GM15510 (cell line): ENCODE data around the gene POLRMT.

Experiments
- POLR2A ChIP-seq: IDR thresholded peaks from 3 replicates; pipeline ENCODE4 v1.6.1; 2011; ENCODE audit warnings: borderline replicate concordance; ENCODE audit not compliant: insufficient read length; ENCODE audit errors: extremely low read depth

The POLRMT gene

DNA sequence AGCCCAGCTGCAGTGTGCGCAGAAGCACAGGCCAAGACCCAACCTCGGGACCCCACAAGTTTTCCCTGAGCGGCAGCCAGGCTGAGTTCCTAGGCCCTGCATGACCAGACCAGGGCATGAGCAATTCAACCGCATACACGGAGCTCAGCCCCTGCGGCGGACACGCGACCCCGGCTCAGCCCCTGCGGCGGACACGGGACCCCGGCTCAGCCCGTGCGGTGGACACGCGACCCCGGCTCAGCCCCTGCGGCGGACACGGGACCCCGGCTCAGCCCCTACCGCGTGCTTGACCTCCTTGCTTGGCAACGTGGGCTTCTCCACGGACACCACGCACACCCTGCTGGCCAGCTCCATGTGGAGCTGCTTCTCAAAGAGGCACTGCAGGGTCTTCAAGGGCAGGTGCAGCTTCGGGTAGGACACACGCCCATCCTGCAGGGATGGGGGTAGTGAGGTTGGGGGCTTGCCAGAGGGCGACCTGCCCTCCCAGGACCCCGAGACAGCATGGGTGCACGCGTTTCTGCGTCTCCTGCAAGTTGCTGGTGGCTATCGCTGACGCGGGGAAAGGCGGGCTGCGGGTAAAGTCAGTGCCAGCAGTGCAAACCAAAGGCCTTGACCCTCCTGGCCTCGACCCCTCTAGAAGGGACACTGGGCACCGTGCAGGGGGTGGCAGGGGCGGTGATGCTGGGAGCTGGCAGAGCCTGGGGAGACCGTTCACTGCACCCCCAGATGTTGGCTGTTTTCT, 10.0 kb downstream of the POLRMT start:
- no peak for TF ChIP-seq POLR2A

DNA sequence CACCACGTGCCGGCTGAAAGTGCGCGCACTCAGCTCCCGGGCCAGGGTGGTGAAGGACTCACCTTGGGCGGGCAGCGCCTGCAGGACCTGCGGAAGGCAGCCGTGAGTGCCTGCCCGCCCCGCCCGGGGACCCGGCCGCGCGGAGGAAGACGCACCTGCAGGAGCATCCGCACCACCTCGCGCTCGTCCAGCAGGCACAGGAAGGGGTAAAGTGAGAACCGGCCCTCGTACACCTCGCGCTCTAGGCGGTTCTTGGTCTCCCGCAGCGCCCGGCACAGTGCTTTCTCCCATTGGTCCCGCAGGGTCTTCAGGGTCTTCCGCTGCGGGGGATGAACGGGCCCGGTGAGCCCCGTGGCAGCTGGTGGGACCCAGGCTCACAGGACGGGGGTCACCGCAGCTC, 10.7 kb downstream of the POLRMT start:
- no peak for TF ChIP-seq POLR2A

DNA sequence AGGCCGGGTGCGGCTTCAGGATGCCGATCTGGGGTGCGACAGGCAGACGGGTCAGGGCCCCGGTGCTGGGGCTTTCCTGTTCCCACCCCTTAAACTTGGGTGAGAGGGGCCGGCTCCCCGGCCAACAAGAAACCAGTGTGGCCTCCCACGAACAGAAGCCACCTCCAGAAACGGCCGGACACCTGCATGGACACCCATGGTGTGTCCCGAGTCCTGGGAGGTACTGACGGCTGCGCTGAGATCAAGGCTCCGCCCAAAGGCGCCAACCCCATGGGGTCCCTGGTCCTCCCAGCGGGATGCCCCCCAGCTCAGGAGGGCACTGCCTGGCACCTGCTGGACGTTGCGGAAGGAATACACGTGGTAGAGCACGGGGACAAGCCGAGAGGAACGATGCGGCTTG, 11.5 kb downstream of the POLRMT start:
- TF ChIP-seq POLR2A: no peak

DNA sequence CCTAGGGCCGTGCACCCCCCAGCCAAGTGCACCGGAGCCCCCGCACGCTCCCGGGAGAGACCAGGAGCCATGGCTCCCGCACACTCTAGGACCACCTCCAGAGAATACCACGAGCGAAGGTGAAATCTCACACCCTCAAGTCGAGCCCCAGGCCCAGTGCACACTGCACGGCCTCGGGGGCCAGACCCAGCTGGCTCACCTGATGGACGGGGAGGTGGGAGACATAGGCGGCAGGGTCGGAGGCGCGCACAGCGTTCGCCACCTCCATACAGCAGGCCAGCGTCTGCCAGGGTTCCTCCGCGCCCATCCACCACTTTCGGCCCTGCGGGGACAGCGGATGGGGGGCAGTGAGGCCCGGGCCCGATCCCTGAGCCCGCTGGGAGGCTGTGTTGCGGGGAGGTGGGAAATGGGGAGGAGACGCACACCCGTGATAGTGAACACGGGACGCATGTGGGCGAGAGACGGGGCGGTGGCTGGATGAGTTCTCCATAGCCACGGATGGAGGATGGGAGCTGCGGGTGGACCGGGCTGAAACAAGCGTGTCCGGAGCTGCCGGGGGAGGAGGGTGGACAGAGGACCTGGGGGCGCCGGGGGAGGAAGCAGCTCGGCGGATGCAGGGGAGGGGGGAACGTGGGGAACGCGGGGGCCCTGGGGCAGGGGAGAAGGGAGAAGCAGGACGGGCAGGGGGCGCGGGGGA, 13.0 kb downstream of the POLRMT start:
- no peak for TF ChIP-seq POLR2A

DNA sequence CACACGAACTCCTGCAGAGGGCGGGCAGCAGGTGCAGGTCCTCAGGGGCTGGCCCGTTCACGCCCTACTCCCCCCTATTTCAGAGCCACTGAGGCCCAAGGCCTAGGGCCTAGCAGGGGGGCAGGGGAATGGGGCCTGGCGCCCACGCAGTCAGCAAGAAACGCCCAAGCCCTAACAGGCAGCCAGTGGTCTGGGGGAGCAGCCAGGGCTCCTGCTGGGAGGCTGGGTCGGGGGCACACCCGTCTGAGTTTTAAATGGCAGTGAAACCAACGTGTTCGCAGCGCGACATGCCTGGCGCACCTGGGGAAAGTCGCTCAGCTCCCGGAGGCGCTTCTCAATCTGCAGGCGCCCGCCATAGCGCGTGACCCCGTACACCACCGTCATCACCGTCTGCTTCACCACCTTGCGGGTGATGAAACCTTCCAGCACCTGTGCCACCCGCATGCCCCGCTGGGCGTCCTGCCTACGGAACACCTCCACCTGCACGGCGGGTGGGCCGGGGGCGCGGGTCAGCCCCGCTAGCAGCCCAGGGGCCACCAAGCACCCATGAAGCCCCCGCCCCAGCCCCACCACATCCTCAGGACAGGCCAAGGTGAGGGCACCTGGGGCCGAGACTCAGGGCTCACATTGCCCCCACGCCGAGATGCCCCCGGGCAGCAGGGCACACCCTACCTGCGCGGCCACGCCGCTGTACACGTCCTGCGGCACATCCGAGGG, 13.9 kb downstream of the POLRMT start:
- TF ChIP-seq POLR2A: no peak

DNA sequence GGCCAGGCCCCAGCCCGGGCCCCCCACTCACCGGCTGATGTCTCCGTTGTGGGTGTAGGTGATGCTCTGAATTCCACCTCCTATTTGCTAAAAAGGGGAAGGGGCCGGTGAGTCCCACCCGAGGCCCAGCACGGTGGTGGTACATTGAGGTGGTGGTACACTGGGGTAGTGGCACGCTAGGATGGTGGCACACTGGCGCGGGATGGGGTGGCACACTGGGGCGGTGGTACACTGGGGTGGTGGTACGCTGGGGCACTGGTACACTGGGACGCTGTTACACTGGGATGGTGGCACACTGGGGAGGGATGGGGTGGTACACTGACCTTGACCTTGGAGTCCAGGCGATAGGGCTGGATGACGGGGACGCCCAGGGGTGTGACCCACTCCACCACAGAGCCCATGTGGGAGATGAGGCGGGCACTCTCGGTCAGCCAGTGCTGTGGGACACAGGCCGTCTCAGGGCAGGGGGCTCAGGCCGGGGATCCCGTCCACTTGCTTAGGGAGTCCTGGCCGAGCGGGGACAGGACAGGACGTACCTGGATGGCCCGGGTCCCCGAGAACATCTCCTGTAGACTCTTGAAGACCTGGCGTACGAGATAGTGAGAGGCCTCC, 14.6 kb downstream of the POLRMT start:
- TF ChIP-seq POLR2A: no peak

DNA sequence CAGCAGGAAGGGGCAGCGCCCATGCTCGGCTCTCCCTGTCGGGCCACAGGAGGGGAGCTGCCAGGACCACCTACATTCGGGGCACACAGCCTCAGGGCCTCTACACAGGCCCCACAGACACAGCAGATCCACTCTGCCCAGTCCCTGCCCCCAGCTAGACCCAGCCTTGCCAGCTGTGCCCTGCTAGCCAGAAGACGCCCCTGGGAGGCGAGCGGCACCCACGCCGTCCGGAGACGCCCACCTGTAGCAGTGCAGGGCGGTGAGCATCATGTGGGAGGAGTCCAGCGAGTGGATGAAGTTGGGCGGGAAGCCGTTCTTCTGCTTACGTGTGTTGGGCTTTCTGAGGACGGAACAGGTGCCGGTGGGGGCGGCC, 15.1 kb downstream of the POLRMT start:
- TF ChIP-seq POLR2A: no peak

DNA sequence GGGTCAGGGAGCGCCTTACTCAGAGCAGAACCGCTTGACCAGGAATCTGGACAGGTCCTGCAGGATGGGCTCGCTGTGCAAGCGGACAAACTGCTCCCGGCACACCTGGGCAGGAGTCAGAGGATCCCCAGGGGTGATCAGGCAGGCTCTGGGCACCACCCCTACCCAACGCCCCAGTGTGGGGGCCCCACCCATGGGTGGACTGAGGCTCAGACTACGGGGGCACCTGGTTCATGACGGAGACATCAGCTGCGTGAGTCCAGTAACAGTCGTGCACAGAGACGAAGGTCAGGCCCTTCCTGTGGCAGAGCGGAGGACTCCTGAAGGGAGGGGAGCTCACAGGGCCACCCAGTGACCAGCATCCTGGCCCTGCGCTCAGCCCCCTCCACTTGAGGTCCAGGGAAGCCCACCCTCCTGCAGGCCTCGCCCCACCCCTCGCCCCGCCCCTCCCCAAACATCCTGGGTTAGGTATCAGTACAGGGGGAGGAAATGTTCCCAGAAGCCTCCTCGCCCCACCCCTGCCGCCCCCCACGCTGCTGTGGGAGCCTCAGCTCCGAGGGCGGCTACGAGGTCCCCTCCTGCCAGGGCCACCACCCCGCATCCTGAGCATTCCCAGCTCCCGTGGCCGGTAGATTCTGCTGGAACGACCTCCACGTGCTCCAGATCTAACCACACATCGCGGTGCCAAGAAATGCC, 15.6 kb downstream of the POLRMT start:
- no peak for TF ChIP-seq POLR2A

DNA sequence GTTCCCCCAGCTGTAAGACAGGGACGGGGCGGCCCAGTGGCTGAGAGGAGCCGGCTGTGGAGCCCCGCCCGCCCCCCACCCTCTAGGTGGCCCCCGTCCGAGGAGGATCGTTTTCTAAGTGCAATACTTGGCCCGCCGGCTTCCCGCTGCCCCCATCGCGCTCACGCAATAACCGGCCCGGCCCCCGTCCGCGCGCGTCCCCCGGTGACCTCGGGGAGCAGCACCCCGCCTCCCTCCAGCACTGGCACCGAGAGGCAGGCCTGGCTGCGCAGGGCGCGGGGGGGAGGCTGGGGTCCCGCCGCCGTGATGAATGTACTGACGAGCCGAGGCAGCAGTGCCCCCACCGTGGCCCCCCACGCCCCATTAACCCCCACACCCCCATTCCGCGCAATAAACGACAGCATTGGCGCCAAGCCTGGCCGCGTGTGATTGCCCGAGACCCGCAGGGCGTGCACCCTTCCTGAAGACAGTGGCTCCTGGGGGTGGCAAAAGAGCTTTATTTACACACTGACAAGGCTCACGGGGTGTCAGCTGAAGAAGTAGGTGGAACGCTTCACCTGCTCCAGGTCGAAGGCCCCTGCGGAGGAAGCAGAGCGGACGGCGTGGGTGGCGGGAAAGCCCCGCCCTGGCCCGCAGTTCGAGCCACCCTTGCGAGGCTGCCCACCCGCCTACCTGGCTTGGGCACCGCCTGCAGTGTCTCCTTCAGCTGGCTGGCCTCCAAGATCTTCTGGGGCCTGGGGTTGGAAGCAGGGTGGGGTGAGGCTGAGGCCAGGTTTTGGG, 16.4 kb downstream of the POLRMT start:
- TF ChIP-seq POLR2A: no peak

DNA sequence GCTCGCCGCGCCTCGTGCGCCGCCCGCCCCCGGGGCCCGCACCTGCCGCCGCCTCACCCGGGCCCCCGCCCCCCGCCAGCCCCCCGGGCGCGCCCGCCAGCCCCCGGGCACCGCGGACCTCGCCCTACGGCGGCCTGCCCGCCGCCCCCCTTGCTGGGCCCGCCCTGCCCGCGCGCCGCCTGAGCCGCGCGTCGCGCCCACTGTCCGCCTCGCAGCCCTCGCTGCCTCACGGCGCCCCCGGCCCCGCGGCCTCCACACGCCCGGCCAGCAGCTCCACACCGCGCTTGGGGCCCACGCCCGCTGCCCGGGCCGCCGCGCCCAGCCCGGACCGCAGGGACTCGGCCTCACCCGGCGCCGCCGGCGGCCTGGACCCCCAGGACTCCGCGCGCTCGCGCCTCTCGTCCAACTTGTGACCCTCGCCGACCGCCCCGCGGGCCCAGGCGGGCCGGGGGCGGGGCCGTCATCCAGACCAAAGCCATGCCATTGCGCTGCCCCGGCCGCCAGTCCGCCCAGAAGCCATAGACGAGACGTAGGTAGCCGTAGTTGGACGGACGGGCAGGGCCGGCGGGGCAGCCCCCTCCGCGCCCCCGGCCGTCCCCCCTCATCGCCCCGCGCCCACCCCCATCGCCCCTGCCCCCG, 17.2 kb downstream of the POLRMT start:
- no peak for TF ChIP-seq POLR2A

DNA sequence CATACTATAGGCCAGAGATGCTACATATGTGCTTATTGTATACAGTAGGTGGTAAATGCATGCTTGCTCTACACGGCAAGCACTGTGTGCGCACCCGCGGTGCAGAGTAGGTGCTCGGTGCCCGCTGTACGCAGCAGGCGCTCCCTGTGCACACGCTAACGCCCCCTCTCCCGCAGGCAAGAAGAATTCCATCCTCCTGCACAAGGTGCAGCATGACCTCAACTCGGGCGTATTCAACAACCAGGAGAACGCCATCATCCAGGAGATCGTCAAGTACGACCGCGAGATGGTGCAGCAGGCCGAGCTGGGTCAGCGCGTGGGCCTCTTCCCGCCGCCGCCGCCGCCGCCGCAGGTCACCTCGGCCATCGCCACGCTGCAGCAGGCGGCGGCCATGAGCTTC, 17.7 kb downstream of the POLRMT start:
- no peak for TF ChIP-seq POLR2A

DNA sequence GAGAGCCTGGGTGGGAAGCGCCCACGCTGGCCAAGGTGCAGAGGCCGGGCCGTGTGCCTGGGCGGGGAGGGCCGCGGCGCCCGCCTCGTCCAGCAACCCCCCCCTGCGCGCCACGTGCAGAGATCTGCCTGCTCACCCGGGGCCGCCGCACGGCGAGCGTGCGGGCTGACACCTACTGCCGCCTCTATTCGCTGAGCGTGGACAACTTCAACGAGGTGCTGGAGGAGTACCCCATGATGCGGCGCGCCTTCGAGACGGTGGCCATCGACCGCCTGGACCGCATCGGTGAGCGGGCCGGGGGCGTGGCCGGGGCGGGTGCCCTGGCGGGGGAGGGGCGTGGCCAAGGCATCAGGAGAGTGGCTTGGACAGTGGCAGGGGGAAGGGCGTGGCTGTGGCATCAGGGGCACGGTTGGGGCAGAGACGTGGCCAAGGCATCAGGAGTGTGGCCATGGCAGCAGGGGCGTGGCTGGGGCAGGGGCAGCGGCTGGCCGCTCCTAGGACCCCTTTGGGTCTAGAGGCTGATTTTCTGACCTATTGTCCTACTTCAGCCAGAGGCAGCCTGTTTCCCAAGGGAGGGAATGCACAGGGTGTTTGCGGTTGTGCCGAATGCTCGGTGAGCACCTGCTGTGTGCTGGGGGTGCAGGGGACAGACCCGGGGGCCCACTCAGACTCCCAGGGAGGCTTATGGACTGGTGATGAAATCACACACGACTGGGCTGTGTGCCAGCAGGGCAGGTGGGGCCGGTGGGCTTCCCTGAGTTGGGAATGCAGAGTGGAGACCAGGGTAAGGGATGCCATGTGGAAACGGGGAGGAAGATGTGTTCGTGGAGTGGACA, 19.4 kb downstream of the POLRMT start:
- no peak for TF ChIP-seq POLR2A

DNA sequence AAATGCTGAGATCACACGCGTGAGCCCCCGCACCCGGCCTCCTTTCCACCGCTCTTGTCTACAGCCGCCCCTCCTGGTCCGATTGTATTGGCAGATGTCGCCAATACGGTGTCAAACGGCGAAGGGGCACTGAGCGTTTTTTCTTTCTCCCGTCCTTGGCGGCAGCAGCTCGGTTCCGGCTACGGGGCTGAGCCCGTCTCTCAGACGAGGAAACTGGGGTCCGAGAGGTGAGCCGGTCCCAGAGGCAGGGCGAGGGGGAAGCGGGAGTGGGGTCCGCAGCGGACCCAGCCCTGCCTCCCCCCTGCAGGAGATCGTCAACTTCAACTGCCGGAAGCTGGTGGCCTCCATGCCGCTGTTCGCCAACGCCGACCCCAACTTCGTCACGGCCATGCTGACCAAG, 20.4 kb downstream of the POLRMT start:
- TF ChIP-seq POLR2A: no peak
